Prostate gland (tissue), 2 donors: ENCODE data around the gene OR6F1.

Source experiments
- POLR2A ChIP-seq: fragments of 450-650 bp; IDR thresholded peaks from one replicate; pipeline ENCODE4 v1.6.1; 2016; ENCODE audit warnings: antibody characterized with exemption, mild to moderate bottlenecking
- POLR2AphosphoS5 ChIP-seq: sonication (generic); formaldehyde crosslinking; IDR thresholded peaks from one replicate; pipeline ENCODE4 v1.6.1; 2017; ENCODE audit warnings: antibody characterized with exemption
- TF ChIP-seq, protein P1 (sequence below), 4 experiments: fragments of 200-600 bp in 2 of 4; fragments of 450-650 bp in 2 of 4; sonication (generic) in 2 of 4; IDR thresholded peaks; 1 replicate in 3 of 4; 2 replicates in 1 of 4; pipeline ENCODE4 v1.5.1; 2016 to 2019; ENCODE audit warnings: antibody characterized with exemption in 4 of 4, mild to moderate bottlenecking in 2 of 4, moderate library complexity in 2 of 4

GRCh38 chr1:247740721-247741120, 24.3 kb upstream of the OR6F1 start:
- TF ChIP-seq, protein P1, sequence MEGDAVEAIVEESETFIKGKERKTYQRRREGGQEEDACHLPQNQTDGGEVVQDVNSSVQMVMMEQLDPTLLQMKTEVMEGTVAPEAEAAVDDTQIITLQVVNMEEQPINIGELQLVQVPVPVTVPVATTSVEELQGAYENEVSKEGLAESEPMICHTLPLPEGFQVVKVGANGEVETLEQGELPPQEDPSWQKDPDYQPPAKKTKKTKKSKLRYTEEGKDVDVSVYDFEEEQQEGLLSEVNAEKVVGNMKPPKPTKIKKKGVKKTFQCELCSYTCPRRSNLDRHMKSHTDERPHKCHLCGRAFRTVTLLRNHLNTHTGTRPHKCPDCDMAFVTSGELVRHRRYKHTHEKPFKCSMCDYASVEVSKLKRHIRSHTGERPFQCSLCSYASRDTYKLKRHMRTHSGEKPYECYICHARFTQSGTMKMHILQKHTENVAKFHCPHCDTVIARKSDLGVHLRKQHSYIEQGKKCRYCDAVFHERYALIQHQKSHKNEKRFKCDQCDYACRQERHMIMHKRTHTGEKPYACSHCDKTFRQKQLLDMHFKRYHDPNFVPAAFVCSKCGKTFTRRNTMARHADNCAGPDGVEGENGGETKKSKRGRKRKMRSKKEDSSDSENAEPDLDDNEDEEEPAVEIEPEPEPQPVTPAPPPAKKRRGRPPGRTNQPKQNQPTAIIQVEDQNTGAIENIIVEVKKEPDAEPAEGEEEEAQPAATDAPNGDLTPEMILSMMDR (IDR thresholded peaks at IDR 0.05), result no peak
- no peak for TF ChIP-seq POLR2A
- no peak for TF ChIP-seq POLR2AphosphoS5
